Hepatocyte (in vitro differentiated cells): ENCODE data around the gene NTSR2. TPM values are rescaled to one million over a fixed set of nuclear protein-coding genes. Genes with fewer than 3 reads are reported as not detected.

Source experiments
- DNase-seq: peaks from one replicate; pipeline ENCODE4 v3.0.0-alpha.2; 2016; ENCODE audit warnings: low spot score
- H2AFZ ChIP-seq: fragments of 200-600 bp; sonication (generic); 2 replicates; pipeline ENCODE4 v1.6.0; 2016; ENCODE audit warnings: antibody characterized with exemption, mild to moderate bottlenecking
- H3K27ac ChIP-seq: fragments of 200-600 bp; sonication (generic); 2 replicates; pipeline ENCODE4 v1.5.1; 2016; ENCODE audit warnings: mild to moderate bottlenecking
- H3K27me3 ChIP-seq: fragments of 200-600 bp; sonication (generic); 2 replicates; pipeline ENCODE4 v1.6.1; 2016
- H3K36me3 ChIP-seq: fragments of 200-600 bp; sonication (generic); replicated peaks from 2 replicates; pipeline ENCODE4 v1.5.1; 2016; ENCODE audit warnings: low read depth; ENCODE audit not compliant: insufficient read depth
- H3K4me1 ChIP-seq: fragments of 200-600 bp; sonication (generic); 2 replicates; pipeline ENCODE4 v1.5.1; 2016; ENCODE audit warnings: mild to moderate bottlenecking, moderate library complexity; ENCODE audit not compliant: insufficient read depth
- H3K4me2 ChIP-seq: fragments of 200-600 bp; sonication (generic); 2 replicates; pipeline ENCODE4 v1.6.0; 2016
- H3K4me3 ChIP-seq: fragments of 200-600 bp; sonication (generic); 2 replicates; pipeline ENCODE4 v1.5.1; 2016; ENCODE audit warnings: mild to moderate bottlenecking
- H3K79me2 ChIP-seq: fragments of 200-600 bp; sonication (generic); 2 replicates; pipeline ENCODE4 v1.6.0; 2017; ENCODE audit warnings: mild to moderate bottlenecking
- H3K9me2 ChIP-seq: fragments of 200-600 bp; sonication (generic); replicated peaks from 2 replicates; pipeline ENCODE4 v1.6.0; 2017; ENCODE audit warnings: mild to moderate bottlenecking; ENCODE audit not compliant: insufficient read depth
- H3K9me3 ChIP-seq: fragments of 200-600 bp; sonication (generic); 2 replicates; pipeline ENCODE4 v1.5.1; 2016; ENCODE audit warnings: low read depth, mild to moderate bottlenecking
- H4K20me1 ChIP-seq: fragments of 200-600 bp; sonication (generic); 2 replicates; pipeline ENCODE4 v1.6.0; 2016; ENCODE audit warnings: mild to moderate bottlenecking; ENCODE audit not compliant: insufficient read depth, poor library complexity, severe bottlenecking
- EZH2 ChIP-seq: fragments of 200-600 bp; sonication (generic); IDR thresholded peaks from 2 replicates; pipeline ENCODE4 v1.6.1; 2016; ENCODE audit warnings: antibody characterized with exemption, mild to moderate bottlenecking, borderline replicate concordance
- EZH2phosphoT487 ChIP-seq: fragments of 200-600 bp; sonication (generic); IDR thresholded peaks from one replicate; pipeline ENCODE4 v1.6.1; 2018; ENCODE audit warnings: antibody characterized with exemption, mild to moderate bottlenecking, low read depth, moderate library complexity; ENCODE audit not compliant: unreplicated experiment, severe bottlenecking
- WGBS: methylation state at CpG from one replicate; pipeline ENCODE4 v1.1.6; 2016; ENCODE audit warnings: low lambda C conversion rate; ENCODE audit errors: missing lambda C conversion rate; 5-methylcytosine and 5-hydroxymethylcytosine counted together
- polyA plus RNA-seq: library from polyadenylated mRNA; unstranded; fragments of >200 nt; fragmentation: Nextera tagmentation; extraction: Ambion mirVana; gene quantifications from 2 replicates; pipeline ENCODE4 v1.2.1, GENCODE V29; 2016
- total RNA-seq: library from RNA; depleted of rRNA; stranded (reverse); fragments of >200 nt; gene quantifications from 2 replicates; pipeline ENCODE4 v1.2.3, GENCODE V29; 2014
- TF ChIP-seq, protein P1 (sequence below): fragments of 200-600 bp; sonication (generic); IDR thresholded peaks from 2 replicates; pipeline ENCODE4 v1.5.1; 2016; ENCODE audit warnings: antibody characterized with exemption, mild to moderate bottlenecking; ENCODE audit not compliant: poor library complexity

Gene NTSR2
- total and polyA plus RNA-seq, 2 experiments from 2014 or later = 0.28 TPM; not detected in 1

- Histone ChIP-seq H3K27me3 (no peaks in the 10 kb centered on the region), H3K9me2 (no peaks in the 10 kb centered on the region), H3K79me2 (no peaks in the 10 kb centered on the region), H4K20me1 (no peaks in the 10 kb centered on the region), H3K36me3 (no peaks in the 10 kb centered on the region), H2AFZ (no peak overlapping the region), H3K9me3 (no peaks in the 10 kb centered on the region), H3K27ac (no peak overlapping the region), H3K4me2 (no peak overlapping the region), H3K4me1 (peaks cover 5% of the 10 kb centered on the region), H3K4me3 (no peak overlapping the region)
- 88% methylated on average over 5 of the region's 5 CpGs for WGBS
- no peak for TF ChIP-seq EZH2
- TF ChIP-seq, protein P1, sequence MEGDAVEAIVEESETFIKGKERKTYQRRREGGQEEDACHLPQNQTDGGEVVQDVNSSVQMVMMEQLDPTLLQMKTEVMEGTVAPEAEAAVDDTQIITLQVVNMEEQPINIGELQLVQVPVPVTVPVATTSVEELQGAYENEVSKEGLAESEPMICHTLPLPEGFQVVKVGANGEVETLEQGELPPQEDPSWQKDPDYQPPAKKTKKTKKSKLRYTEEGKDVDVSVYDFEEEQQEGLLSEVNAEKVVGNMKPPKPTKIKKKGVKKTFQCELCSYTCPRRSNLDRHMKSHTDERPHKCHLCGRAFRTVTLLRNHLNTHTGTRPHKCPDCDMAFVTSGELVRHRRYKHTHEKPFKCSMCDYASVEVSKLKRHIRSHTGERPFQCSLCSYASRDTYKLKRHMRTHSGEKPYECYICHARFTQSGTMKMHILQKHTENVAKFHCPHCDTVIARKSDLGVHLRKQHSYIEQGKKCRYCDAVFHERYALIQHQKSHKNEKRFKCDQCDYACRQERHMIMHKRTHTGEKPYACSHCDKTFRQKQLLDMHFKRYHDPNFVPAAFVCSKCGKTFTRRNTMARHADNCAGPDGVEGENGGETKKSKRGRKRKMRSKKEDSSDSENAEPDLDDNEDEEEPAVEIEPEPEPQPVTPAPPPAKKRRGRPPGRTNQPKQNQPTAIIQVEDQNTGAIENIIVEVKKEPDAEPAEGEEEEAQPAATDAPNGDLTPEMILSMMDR = no peak
- TF ChIP-seq EZH2phosphoT487 = no peak
- DNase-seq = no peak
Observed at GRCh38 chr2:11691076-11691660, 21.2 kb upstream of the NTSR2 start.

DNA sequence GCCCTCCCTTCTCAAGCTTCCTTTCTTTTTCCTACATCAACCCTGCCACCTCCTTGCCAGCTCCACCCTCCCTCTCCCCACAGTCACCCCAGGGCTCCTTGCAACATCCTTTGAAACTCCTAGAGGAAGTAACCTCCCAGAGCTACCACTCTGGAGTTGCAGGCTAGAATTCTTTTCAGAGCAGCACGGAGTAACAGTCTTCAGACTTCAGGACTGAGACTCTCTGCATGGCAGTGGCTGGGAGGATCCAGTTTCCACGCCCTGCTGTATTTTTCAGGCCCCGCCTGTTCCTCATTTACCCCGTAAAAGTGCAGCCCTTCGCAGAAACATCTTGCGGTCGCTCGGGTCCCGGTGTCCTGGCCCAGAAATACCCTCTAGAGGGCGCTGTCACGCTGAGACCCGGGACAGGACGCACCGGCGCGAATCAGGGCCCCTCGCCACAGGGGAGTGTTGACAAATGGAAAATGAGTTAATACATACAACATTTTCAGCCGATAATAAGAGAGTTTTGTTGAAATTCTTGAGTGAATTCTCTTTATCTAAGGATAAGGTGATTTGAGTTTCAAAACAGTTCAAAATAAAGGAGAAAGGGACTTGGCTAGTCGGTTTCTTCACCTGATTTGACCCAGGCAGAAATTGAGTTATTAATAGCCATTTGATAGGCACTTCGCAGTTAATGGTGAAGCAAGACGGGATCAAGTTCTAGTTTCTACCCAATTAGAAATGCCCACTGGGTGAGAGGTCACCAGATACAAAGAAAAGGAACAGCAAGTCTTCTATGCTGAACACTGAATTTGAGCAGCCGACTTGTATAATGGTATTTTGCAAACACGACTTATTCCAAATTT, 18.5 kb upstream of the NTSR2 start:
- Histone ChIP-seq H3K4me3 (no peak overlapping the region), H2AFZ (peak overlapping the region; percentile 3)
- WGBS = 15% methylated on average over 23 of the region's 23 CpGs

DNA sequence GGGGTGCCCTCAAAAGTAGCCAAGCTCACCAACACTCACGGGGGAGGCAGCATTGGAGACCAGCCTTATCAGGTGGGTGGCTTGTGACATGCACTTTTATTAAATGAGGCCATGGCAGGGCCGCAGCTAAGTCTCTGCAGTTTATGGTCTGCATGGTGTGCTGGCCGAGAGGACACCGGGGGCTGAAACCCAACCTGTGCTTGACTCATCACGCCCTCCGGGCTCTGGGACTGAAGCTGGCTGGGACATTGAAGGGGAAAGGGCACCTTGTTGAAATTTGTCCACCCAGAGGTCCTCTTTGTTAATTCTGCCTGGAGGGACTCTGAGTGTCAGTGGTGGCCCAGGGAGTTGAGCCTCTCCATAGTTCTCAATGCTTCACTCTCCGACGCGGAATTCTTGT, 17.7 kb upstream of the NTSR2 start:
- H3K36me3 ChIP-seq = no peaks in the 10 kb centered on the region
- peaks cover 5% of the 10 kb centered on the region for H3K4me1 ChIP-seq
- H3K9me3 ChIP-seq = no peaks in the 10 kb centered on the region
- DNase-seq = no peak
- H3K27me3 ChIP-seq = peaks cover 4% of the 10 kb centered on the region
- no peak overlapping the region for H2AFZ ChIP-seq
- TF ChIP-seq, protein P1 = no peak
- TF ChIP-seq EZH2 = no peak
- TF ChIP-seq EZH2phosphoT487 = no peak
- H3K4me2 ChIP-seq = peak overlapping the region; percentile 72
- H3K4me3 ChIP-seq = no peak overlapping the region
- no peaks in the 10 kb centered on the region for H3K9me2 ChIP-seq
- 79% methylated on average over 9 of the region's 9 CpGs for WGBS
- no peaks in the 10 kb centered on the region for H3K79me2 ChIP-seq
- no peak overlapping the region for H3K27ac ChIP-seq
- no peaks in the 10 kb centered on the region for H4K20me1 ChIP-seq

More for the DNA sequence above, 18.5 kb upstream of the NTSR2 start:
- Histone ChIP-seq H3K36me3 (no peaks in the 10 kb centered on the region), H3K79me2 (no peaks in the 10 kb centered on the region), H3K4me1 (peaks cover 5% of the 10 kb centered on the region), H3K9me3 (no peaks in the 10 kb centered on the region), H4K20me1 (no peaks in the 10 kb centered on the region), H3K4me2 (peak overlapping the region; percentile 72), H3K27me3 (peaks cover 4% of the 10 kb centered on the region), H3K9me2 (no peaks in the 10 kb centered on the region), H3K27ac (no peak overlapping the region)
- peak; percentile 90 for DNase-seq
- TF ChIP-seq EZH2 = no peak
- TF ChIP-seq, protein P1 = peak; percentile 95
